CD4-positive, alpha-beta T cell treated with Interferon alpha-2 for 1 hour (primary cell): ENCODE results near the gene PAN3.
"Not testable (repeated sequence)": the region's sequence is repeated elsewhere in the genome, so short reads cannot be mapped to it uniquely, and the experiment has no call there.

ENCODE experiments used
- DNase-seq, 2 donors: peaks; one replicate each; pipeline ENCODE4 v3.0.0-alpha.2; 2020 to 2022

PAN3 gene

DNA sequence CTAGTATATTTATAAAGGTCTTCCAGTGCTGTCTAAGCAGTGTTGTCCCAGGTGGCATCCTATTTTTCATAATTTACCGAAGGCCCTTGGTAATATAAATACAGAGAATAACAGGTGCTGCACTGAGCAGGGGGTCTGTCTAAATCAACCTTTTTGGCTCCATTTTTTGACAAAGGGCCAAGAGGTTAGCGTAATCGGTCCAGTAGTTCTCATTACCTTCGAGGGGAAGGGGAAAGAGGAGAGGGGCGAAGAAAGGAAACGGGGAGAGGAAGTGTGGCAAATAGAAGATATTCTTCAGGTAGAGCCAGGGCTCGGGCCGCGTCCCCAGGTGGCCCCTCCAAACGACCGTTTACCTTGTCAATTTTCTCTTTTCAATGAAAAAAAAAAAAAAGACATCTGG is 749 bp upstream of the PAN3 start:
- DNase-seq, result no peak

DNA sequence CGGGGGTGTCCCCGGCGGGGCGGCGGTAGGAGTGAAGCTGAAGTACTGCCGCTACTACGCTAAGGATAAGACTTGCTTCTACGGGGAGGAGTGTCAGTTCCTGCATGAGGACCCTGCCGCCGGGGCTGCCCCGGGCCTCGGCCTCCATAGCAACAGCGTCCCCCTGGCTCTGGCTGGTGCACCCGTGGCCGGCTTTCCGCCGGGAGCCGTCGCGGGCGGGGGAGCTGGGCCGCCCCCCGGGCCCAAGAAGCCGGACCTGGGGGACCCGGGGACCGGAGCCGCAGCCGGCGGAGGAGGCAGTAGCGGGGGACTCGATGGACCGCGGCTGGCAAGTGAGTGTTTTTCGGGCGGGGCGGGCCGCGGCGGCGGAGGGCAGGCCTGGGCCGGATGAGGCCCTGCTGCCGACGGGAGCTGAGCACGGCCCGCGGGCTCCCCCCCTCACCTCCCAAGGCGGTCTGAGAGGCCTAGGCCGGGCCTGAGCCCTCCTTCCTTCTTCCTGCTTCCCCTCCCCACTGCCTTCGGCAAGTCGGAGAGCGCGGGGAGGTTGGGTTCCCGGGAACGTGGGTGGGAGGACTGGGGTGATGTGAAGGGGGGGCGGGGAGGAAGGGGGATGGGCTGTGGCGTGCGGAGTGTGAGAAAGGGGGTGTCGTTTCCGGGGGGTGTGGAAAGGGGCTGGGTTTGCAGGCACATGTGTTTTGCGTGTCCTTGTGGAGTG is 568 bp downstream of the PAN3 start:
- peak; percentile 89 to 90 for DNase-seq

DNA sequence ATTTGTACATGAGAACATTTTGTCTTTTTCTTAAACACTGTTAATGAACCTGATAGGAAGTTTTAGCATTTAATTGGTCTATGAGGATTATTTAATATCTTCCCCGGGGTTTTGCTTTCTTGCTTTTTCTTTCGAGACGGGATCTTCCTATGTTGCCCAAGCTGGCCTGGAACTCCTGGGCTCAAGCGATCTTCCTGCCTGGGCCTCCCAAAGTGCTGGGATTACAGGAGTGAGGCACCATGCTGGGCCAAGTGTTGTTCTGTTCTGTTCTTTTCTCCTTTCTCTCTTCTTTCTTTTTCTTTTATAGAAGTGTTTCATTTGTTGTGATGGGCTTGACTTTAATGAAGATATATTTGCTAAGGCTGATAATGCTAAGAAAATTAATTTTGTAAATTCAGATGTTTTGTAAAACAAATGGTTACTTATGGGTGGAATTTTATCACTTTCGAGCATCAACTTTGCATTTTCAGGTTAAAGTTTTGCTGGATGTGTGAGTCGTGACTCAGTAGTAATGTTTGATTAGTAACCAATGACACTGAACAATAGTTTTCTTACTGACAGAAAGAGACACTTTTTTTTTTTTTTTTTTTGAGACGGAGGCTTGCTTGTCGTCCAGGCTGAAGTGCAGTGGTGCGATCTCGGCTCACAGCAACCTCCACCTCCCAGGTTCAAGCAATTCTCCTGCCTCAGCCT is 2.2 kb downstream of the PAN3 start:
- DNase-seq, result no peak

- DNase-seq, result not testable (repeated sequence)
Measured at GRCh38 chr13:28141542-28141941, 3.2 kb downstream of the PAN3 start.

DNA sequence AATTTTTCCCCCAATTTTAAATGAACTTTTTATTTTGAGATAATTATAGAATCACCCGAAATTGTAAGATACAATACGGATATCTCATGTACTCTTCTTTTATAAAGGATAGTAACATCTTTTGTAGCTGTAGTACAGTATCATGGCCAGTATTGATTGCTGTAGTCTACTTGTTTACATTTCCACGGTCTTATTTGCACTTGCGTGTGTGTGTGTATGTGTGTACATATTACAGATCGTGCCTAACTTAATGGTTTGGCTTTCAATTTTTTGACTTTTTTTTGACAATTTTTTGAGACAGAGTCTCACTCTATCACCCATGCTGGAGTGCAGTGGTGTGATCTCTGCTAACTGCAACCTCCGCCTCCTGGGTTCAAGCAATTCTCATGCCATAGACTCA is 6.7 kb downstream of the PAN3 start:
- no peak for DNase-seq

- no peak for DNase-seq
Measured at GRCh38 chr13:28147495-28147894, 9.2 kb downstream of the PAN3 start.

DNA sequence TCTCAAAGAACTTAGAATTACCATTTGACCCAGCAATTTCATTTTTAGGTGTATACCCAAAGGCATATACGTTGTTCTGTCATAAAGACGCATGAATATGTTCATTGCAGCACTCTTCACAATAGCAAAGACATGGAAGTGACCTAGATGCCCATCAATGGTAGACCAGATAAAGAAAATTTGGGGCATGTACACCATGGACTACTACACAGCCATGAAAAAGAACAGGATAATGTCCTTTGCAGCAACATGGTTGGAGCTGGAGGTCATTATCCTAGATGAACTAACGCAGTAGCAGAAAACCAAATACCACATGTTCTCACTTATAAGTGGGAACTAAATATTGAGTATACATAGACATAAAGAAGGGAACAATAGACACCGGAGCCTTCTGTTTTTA is 20.7 kb downstream of the PAN3 start:
- no peak for DNase-seq

DNA sequence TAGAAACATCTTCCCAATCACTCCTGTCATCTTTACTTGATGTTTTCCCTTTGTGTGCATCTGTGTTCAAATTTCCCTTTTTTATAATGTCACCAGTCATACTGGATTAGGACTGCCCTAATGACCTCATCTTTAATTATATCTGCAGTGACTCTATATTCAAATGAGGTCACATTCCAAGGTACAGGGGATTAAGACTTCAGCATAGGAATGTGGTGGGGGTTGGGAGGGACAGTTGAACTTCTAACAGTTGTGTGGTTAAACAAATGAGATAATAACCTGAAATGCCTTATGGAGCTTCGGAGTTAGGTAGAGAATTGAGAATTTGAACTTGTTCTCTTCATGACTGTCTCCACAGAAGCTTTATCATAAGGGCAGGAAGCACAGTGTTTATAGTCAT is 23.0 kb downstream of the PAN3 start:
- no peak for DNase-seq

DNA sequence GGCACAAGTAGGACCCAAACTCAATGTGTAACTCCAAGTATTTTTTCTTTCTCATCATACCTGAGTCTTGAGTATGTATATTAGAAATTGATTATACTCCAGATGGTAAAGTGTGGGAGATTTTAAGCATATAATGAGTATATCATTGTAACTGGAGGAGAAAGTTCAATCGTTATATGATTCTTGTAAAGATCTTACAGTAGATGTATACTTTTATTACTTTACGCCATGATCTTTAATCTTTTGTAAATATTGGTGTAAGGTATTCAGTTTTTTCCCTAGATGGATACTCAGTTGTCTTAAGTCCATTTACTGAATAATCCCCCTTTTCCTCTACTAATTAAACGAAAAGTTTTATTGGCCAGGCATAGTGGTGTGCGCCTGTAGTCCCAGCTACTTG is 25.2 kb downstream of the PAN3 start:
- DNase-seq, result no peak

GRCh38 chr13:28166257-28166656 is 27.9 kb downstream of the PAN3 start:
- DNase-seq, result no peak

- DNase-seq, result no peak
Measured at GRCh38 chr13:28171266-28171665, 32.9 kb downstream of the PAN3 start.

GRCh38 chr13:28172947-28173346 is 34.6 kb downstream of the PAN3 start:
- DNase-seq, result no peak

- no peak for DNase-seq
Measured at GRCh38 chr13:28173793-28174192, 35.4 kb downstream of the PAN3 start.

GRCh38 chr13:28177327-28177726 is 39.0 kb downstream of the PAN3 start:
- no peak for DNase-seq

DNA sequence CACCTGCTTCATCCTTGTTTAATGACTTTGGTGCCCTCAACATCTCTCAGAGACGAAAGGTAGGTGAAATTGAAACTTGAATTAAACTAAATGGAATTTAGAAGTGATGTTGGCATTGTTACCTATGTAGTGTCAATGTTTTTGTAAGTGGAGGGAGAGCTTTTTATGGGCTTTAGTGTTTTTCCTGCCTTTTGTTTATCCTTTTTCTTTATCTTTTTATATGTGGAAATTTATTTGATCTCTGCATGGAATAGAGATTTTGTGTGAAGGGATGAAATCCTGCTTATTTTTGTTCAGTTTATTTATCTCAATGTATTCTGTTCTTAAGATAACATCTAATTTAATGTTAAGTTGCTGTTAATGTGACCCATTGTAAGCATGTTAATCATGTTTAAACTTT is 39.5 kb downstream of the PAN3 start:
- no peak for DNase-seq

GRCh38 chr13:28179974-28180373 is 41.6 kb downstream of the PAN3 start:
- no peak for DNase-seq

DNA sequence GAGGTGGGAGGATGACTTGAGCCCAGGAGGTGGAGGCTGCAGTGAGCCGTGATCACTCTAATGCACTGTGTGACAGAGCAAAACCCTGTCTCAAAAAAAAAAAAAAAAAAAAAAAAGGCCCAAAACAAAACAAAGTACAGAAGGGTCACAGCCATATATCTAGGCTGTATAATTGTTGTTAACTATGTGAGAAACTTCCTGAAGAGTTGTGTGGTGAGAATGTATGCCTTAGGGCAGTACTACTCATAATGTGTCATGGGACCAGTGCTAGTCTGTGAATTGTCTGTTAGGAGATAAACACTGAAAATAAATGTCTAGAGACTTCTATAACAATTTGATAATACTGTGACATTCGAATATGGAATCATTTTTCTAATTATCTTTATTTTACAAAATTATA is 43.1 kb downstream of the PAN3 start:
- no peak for DNase-seq

DNA sequence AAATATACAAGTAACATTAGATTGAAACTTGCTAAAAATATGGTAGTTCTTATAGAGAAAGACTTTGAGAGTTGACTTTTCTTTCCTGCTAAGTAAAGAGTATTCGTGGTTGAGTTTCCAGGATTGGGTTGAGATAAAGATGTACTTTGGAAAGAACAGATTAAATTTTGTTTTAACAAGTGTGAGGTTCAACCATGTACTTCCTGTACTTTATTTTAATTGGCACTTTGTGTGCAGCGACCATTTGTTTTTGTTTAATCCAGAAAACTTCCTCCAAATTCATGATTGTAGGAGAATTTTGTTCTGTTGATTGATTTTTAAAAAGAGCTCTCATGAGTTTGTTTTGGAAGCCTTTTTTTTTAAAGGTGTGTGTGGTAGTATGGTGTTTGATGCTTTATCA is 46.9 kb downstream of the PAN3 start:
- DNase-seq, result no peak

DNA sequence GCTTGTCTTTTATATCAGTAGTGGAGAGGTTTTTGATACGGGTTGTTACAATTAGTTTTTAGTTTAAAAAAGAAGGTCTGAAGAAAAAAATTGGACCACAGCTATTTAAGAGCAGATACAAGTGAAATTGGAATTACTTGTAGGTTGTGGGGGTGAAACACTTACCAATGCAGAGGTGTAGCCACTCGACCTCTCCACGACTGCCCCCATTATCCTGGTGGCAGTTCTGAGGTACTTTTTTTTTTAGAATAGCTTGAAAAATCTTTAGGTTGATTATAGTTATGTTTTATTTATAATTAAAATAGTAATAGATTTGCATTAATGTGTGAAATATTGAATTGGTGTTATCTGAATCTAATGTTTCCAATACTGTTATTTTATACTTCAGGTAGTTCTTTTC is 60.7 kb downstream of the PAN3 start:
- no peak for DNase-seq

- DNase-seq, result no peak
Measured at GRCh38 chr13:28204043-28204442, 65.7 kb downstream of the PAN3 start.

DNA sequence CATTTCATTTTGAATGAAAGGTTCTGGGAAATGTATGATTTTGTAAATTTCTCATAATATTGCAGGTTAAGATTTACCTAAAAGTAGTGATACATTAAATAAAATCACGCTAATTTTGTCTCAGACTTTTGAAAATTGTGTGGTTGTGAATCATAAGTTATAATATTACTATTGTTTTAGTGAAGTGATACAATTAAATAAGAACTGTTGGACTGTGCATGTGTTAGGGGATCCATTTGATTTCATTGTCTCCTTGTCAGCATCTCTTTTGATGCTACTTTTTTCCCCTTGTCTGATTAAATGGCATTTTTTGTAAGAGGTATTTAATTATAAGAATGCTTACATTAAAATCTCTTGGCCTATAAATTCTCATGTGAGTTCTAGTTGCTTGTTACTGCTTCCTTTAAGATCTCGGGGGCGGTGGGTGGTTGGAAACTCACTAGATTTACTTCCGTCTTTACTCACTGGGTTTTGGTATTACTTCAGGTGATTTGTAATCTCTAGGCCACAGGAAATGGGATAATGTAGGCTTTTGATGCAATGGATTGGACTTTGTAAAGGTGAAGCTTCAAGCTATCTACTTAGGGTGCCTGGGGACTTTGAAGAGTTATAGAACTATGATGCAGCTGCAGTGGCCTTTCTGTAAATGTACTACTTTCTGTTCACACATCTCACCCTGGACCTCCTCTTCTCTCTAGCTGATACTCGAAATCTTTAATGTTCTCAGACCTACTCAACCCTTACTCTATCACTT is 66.5 kb downstream of the PAN3 start:
- DNase-seq, result no peak

GRCh38 chr13:28218679-28219078 is 80.3 kb downstream of the PAN3 start:
- DNase-seq, result no peak

DNA sequence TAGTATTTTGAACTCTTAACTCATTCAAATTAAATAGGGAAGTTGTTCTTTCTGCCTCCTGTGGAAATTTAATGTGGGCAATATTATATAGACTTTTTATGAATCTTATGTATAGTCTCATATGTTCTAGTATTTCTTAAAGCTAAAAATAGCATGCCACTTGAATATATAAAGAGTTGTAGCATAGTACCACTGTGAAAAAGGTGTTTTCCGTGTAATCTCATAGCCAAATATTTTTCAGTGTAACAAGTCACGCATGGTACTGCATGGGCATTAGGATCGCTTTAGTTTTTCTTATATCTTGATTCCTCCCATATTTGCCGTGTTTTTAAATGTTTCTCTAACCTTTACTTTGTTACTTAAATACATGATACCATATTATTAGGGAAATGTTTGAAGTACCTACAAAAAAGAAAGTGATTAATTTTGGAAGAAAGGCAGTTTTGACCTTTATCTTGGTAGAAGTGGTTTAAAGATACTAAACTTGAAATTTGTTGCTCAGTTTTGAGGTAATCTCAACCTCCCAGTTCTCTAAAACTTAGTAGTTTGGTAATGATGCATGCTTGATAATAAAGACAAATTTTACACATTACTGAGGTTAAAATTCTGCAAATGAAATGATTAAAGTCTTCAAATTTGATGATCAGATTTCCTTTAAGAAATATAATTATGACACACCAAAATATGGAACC is 81.2 kb downstream of the PAN3 start:
- DNase-seq, result no peak

GRCh38 chr13:28220166-28220565 is 81.8 kb downstream of the PAN3 start:
- no peak for DNase-seq
